ENCODE data around the gene SLCO4C1. TPM values are rescaled to one million over a fixed set of nuclear protein-coding genes. Genes with fewer than 3 reads are reported as not detected.

SLCO4C1 gene
- total and polyA plus RNA-seq, 3 experiments from 2014 or later, result 0.09 to 1.2 (median 0.11) TPM

DNA sequence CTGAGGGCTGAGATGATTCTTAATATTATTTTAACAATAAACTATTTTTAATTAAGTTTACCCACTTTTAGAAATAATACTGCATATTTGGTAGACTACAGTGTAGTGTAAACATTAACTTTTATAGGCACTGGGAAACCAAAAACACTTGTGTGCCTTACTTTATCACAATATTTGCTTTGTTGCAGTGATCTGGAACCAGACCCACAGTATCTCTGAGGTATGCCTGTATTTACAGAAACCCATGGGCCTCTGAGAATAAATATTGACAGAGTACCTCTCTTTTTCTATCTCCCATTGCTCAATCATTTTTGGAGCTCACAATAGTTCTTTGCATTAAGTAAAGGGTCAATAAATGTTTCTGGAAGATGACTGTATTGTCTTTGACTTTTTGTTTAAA, 73.3 kb downstream of the SLCO4C1 start:
- no peaks in the 10 kb centered on the region for H3K36me3 ChIP-seq (ENCODE audit: insufficient read depth, low read length)
- H3K27ac ChIP-seq (ENCODE audit: low read depth, low read length), result no peak overlapping the region
- Mint-ChIP-seq H3K4me1 (no peaks in the 10 kb centered on the region), H3K4me3 (no peak overlapping the region), H3K27ac (no peak overlapping the region), H3K9me3 (no peaks in the 10 kb centered on the region), H3K36me3 (no peaks in the 10 kb centered on the region), H3K27me3 (peaks cover 7 to 10% of the 10 kb centered on the region in 2 donors)
- no peak overlapping the region for H3K4me3 ChIP-seq (ENCODE audit: low read length)
- H3K27me3 ChIP-seq (ENCODE audit: insufficient read depth, low read length, poor library complexity, severe bottlenecking), result no peaks in the 10 kb centered on the region
- H3K9me3 ChIP-seq (ENCODE audit: low read length), result no peaks in the 10 kb centered on the region
- CTCF ChIA-PET, result no interaction called here
- H3K4me1 ChIP-seq (ENCODE audit: insufficient read depth, low read length), result no peaks in the 10 kb centered on the region
- POLR2A ChIA-PET, result no interaction called here
- no peak for DNase-seq

DNA sequence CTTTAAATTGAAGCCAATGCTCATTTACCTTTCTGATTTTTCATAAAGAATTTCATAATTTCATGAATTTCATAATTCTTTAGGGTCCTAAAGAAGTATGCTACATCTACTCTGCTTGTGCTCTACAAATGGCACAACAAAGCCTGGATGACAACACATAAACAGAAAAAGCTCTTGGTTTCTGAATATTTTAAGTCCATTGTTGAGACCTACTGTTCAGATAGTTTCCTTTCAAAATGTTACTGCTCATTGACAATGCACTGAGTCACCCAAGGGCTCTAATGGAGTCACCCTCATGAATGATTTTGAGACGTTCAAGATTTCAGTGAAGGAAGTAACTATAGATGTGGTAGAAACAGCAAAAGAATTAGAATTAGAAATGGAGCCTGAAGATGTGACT, 74.1 kb downstream of the SLCO4C1 start:
- no peaks in the 10 kb centered on the region for H3K27me3 ChIP-seq (ENCODE audit: insufficient read depth, low read length, poor library complexity, severe bottlenecking)
- H3K4me1 ChIP-seq (ENCODE audit: insufficient read depth, low read length), result no peaks in the 10 kb centered on the region
- H3K4me3 ChIP-seq (ENCODE audit: low read length), result no peak overlapping the region
- Mint-ChIP-seq H3K9me3 (no peaks in the 10 kb centered on the region), H3K36me3 (no peaks in the 10 kb centered on the region), H3K27me3 (peaks cover 6 to 10% of the 10 kb centered on the region in 2 donors), H3K4me1 (no peaks in the 10 kb centered on the region), H3K4me3 (no peak overlapping the region), H3K27ac (no peak overlapping the region)
- no peaks in the 10 kb centered on the region for H3K36me3 ChIP-seq (ENCODE audit: insufficient read depth, low read length)
- no peak overlapping the region for H3K27ac ChIP-seq (ENCODE audit: low read depth, low read length)
- no peak for DNase-seq
- POLR2A ChIA-PET, result no interaction called here
- H3K9me3 ChIP-seq (ENCODE audit: low read length), result no peaks in the 10 kb centered on the region
- CTCF ChIA-PET, result no interaction called here

DNA sequence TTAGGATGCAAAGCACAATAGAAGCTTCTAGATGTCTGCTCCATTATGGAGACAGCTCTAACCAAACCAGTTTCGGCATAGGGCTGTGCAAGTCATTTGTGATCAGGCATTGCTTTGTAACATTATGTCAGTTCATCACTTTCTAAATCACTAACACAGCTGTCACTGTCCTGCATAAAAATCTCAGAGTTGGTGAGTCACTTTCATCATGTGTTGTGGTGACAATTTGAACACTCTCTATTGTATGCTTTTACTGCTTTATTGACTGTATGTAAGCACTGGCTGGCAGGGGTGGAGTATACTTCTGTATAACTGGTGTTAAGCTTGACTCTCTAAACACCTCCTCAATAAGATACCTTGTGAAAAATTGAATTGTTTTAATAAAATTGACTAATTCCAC, 77.9 kb downstream of the SLCO4C1 start:
- Histone ChIP-seq H3K36me3 (ENCODE audit: insufficient read depth, low read length) (no peaks in the 10 kb centered on the region), H3K9me3 (ENCODE audit: low read length) (no peaks in the 10 kb centered on the region), H3K27ac (ENCODE audit: low read depth, low read length) (no peak overlapping the region), H3K27me3 (ENCODE audit: insufficient read depth, low read length, poor library complexity, severe bottlenecking) (no peaks in the 10 kb centered on the region), H3K4me1 (ENCODE audit: insufficient read depth, low read length) (no peaks in the 10 kb centered on the region), H3K4me3 (ENCODE audit: low read length) (no peak overlapping the region)
- H3K27ac Mint-ChIP-seq, result no peak overlapping the region
- peaks cover 0 to 2% (median 0%) of the 10 kb centered on the region in 5 donors for H3K9me3 Mint-ChIP-seq
- peaks cover 8 to 10% of the 10 kb centered on the region in 2 donors for H3K27me3 Mint-ChIP-seq
- POLR2A ChIA-PET, result no interaction called here
- no peaks in the 10 kb centered on the region for H3K36me3 Mint-ChIP-seq
- H3K4me1 Mint-ChIP-seq, result no peaks in the 10 kb centered on the region
- DNase-seq, result no peak
- H3K4me3 Mint-ChIP-seq, result no peak overlapping the region
- CTCF ChIA-PET, result no interaction called here

DNA sequence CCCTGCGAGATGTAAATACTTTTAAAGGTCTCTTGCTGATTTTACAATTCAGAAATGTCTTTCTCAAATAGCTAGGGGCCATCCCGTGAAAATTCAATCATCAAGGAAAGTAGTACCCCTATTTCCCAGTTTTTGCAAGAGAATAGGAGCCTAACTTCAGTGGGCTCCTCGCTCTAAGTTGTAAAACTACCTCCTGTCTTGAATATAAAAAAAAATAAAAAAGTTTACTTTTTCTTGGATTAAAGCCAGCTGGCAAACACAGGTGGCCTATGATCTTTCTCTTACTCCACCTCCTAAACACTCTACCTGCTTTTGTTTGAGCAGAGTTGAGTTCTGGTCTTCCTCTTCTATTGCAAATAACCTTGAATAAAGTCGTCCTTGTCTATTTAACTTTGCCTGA, 79.4 kb downstream of the SLCO4C1 start:
- POLR2A ChIA-PET, result no interaction called here
- Histone ChIP-seq H3K36me3 (ENCODE audit: insufficient read depth, low read length) (no peaks in the 10 kb centered on the region), H3K27ac (ENCODE audit: low read depth, low read length) (no peak overlapping the region), H3K27me3 (ENCODE audit: insufficient read depth, low read length, poor library complexity, severe bottlenecking) (no peaks in the 10 kb centered on the region), H3K4me3 (ENCODE audit: low read length) (no peak overlapping the region), H3K4me1 (ENCODE audit: insufficient read depth, low read length) (no peaks in the 10 kb centered on the region), H3K9me3 (ENCODE audit: low read length) (no peaks in the 10 kb centered on the region)
- Mint-ChIP-seq H3K36me3 (no peaks in the 10 kb centered on the region), H3K27me3 (peaks cover 4 to 8% of the 10 kb centered on the region in 2 donors), H3K27ac (no peak overlapping the region), H3K9me3 (peaks cover 0 to 2% (median 0%) of the 10 kb centered on the region in 5 donors), H3K4me1 (no peaks in the 10 kb centered on the region), H3K4me3 (no peak overlapping the region)
- no peak for DNase-seq
- CTCF ChIA-PET, result no interaction called here

DNA sequence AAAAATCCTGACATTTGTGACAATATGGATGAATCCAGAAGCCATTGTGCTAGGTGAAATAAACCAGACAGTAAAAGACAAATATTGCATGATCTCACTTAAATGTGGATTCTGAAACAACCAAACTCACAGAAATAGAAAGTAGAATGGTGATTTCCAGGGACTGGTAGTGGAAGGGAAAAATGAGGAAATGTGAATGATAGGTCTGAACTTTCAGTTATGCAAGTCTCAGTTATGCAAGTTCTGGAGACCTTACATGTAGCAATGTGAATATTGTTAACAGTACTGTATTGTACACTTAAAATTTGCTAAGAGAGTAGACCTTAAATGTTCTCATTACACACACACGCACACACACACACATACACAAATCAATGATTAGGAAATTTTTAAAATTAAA, 84.9 kb downstream of the SLCO4C1 start:
- peaks cover 0 to under 1% (median 0%) of the 10 kb centered on the region in 5 donors for H3K9me3 Mint-ChIP-seq

DNA sequence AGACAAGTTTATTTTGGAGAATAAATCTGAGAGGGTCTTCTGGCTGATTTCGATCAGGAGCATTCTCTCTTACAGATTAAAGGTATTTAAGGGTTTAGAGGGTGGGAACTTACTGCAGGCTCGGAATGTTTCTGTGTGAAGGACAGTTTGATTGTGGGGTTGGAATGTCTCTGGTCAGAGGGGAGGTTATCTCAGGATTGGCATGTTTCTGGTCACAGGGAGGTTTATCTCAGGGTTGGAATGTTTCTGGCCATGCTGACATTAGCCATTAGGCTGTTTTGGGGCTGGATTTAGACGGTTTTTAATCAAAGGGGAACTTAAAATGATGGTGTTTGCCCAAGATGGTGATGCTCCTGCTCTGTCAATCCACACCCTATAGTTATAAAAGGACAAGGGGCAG, 95.2 kb downstream of the SLCO4C1 start:
- H3K27ac Mint-ChIP-seq, result no peak overlapping the region
- H3K36me3 Mint-ChIP-seq, result no peaks in the 10 kb centered on the region
- no peak overlapping the region for H3K27ac ChIP-seq (ENCODE audit: low read depth, low read length)
- H3K9me3 ChIP-seq (ENCODE audit: low read length), result no peaks in the 10 kb centered on the region
- ChIA-PET CTCF (no interaction called here), POLR2A (no interaction called here)
- no peak overlapping the region for H3K4me3 ChIP-seq (ENCODE audit: low read length)
- H3K27me3 ChIP-seq (ENCODE audit: insufficient read depth, low read length, poor library complexity, severe bottlenecking), result no peaks in the 10 kb centered on the region
- no peak overlapping the region for H3K4me3 Mint-ChIP-seq
- H3K36me3 ChIP-seq (ENCODE audit: insufficient read depth, low read length), result no peaks in the 10 kb centered on the region
- H3K27me3 Mint-ChIP-seq, result peaks cover 0 to 2% of the 10 kb centered on the region in 2 donors
- H3K9me3 Mint-ChIP-seq, result peaks cover 0 to 3% (median 2%) of the 10 kb centered on the region in 5 donors
- H3K4me1 ChIP-seq (ENCODE audit: insufficient read depth, low read length), result no peaks in the 10 kb centered on the region
- no peak for DNase-seq
- no peaks in the 10 kb centered on the region for H3K4me1 Mint-ChIP-seq

More for the DNA sequence above, 84.9 kb downstream of the SLCO4C1 start:
- DNase-seq, result no peak
- H3K36me3 ChIP-seq (ENCODE audit: insufficient read depth, low read length), result no peaks in the 10 kb centered on the region
- no peak overlapping the region for H3K27ac ChIP-seq (ENCODE audit: low read depth, low read length)
- no peaks in the 10 kb centered on the region for H3K4me1 ChIP-seq (ENCODE audit: insufficient read depth, low read length)
- H3K9me3 ChIP-seq (ENCODE audit: low read length), result no peaks in the 10 kb centered on the region
- Mint-ChIP-seq H3K4me3 (no peak overlapping the region), H3K4me1 (no peaks in the 10 kb centered on the region), H3K27ac (no peak overlapping the region), H3K27me3 (peaks cover 0 to 3% of the 10 kb centered on the region in 2 donors), H3K36me3 (no peaks in the 10 kb centered on the region)
- H3K4me3 ChIP-seq (ENCODE audit: low read length), result no peak overlapping the region
- ChIA-PET POLR2A (no interaction called here), CTCF (no interaction called here)
- H3K27me3 ChIP-seq (ENCODE audit: insufficient read depth, low read length, poor library complexity, severe bottlenecking), result no peaks in the 10 kb centered on the region

DNA sequence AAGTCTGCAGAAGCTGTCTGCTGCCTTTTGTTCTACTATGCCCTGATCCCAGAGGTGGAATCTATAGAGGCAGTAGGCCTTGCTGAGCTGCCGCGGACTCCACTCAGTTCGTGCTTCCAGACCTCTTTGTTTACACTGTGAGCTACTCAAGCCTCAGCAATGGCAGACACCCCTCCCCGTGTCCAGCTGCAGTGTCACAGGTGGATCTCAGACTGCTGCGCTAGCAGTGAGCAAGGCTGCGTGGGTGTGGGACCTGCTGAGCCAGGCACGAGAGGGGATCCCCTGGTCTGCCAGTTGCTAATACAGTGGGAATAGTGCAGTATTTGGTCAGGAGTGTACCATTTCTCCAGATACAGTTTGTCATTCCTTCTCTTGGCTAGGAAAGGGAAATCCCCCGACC, 99.6 kb downstream of the SLCO4C1 start:
- no peak overlapping the region for H3K4me3 ChIP-seq (ENCODE audit: low read length)
- H3K27me3 Mint-ChIP-seq, result no peaks in the 10 kb centered on the region
- no peak for DNase-seq
- ChIA-PET CTCF (no interaction called here), POLR2A (no interaction called here)
- H3K27ac Mint-ChIP-seq, result no peak overlapping the region
- peaks cover 5 to 8% (median 6%) of the 10 kb centered on the region in 5 donors for H3K9me3 Mint-ChIP-seq
- no peaks in the 10 kb centered on the region for H3K27me3 ChIP-seq (ENCODE audit: insufficient read depth, low read length, poor library complexity, severe bottlenecking)
- no peak overlapping the region for H3K27ac ChIP-seq (ENCODE audit: low read depth, low read length)
- H3K36me3 ChIP-seq (ENCODE audit: insufficient read depth, low read length), result no peaks in the 10 kb centered on the region
- no peaks in the 10 kb centered on the region for H3K4me1 Mint-ChIP-seq
- H3K36me3 Mint-ChIP-seq, result no peaks in the 10 kb centered on the region
- H3K4me3 Mint-ChIP-seq, result no peak overlapping the region
- H3K4me1 ChIP-seq (ENCODE audit: insufficient read depth, low read length), result no peaks in the 10 kb centered on the region
- no peaks in the 10 kb centered on the region for H3K9me3 ChIP-seq (ENCODE audit: low read length)

Other genes with a start within 250 kb of the SLCO4C1 start
- not detected for gene SLCO6A1, start 202.7 kb upstream of the SLCO4C1 start, total RNA-seq
- not detected for gene SLCO6A1, start 202.7 kb upstream of the SLCO4C1 start, polyA plus RNA-seq